Endothelial cell of hepatic sinusoid (primary cell): ENCODE results near the gene YTHDF1.
"Not testable (repeated sequence)": the region's sequence is repeated elsewhere in the genome, so short reads cannot be mapped to it uniquely, and the experiment has no call there.

ENCODE experiments used
- in situ Hi-C: cut with HindIII; loops from 2 replicates; pipeline ENCODE4 v1.10.0; 2017; ENCODE audit warnings: low sequenced_read_pairs

The YTHDF1 gene

DNA sequence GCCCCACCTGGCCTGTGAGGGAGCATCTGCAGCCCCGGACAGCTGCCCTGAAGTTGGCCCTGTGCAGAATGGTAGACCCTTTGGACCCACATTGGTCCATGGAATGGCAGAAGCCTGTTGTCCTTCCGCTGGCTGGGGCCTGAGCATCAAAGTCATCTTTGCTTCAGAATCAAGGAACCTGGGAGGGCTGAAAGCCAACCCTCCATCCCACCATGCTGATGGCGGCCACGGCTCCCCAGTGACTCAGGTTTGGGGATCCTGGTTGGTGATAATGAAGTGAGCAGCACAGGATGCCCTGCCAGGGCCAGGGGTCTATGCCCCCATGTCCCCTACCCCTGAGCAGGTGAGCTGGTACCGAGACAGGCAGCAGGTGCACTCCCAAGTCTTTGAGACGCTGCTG lies 52.8 kb downstream of the YTHDF1 start:
- in situ Hi-C loops = no loop called here

DNA sequence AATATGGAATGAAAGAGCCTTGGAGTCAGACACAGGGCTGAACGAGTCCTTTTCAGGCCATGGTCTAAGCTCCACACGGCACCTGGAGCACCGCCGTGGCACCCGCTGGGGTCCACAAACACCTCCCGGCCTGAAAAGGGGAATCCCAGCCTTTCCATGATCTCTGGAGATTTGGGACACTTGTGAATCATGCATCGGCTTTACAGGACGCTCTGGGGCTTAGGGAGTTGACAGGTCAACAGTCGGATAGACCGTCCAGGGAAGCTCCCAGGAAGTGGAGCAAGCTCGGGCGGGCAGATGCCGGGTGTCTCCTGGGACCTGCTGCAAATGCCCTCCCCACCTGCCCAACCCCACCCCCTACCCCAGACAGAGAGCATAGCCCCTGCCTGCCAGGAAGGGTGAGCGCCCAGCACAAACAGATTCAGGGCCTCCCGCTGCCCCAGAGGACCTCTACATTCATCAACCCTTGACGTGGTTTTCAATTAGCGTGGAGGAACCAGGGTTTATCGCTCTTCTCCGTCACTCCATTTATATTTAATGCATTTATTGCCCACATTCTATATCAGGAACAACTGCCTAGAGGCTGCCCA lies 53.6 kb downstream of the YTHDF1 start:
- in situ Hi-C loops = no loop called here

DNA sequence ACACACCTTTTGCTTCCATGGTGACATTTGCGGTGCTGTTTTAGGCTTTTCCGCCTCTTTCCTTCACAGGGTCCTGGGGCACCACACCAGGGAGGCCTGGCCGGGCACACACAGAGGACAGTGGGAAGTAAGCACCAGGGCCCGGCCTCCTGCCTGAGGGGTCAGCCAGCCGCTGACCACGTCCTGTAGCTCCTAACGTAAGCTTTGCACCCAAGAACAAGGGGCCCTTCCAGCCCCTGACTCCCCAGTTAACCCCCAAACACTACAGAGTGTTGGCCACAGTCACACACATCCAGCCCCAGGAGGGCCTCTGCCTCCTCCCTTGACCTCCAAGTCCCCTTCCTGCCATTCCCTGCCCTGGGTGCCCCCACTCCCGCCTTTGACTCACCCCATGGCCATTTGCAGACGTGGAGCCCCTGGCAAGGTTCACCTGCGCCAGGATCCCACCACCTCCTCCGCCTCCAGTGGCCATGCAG lies 54.7 kb downstream of the YTHDF1 start:
- in situ Hi-C loops = no loop called here

DNA sequence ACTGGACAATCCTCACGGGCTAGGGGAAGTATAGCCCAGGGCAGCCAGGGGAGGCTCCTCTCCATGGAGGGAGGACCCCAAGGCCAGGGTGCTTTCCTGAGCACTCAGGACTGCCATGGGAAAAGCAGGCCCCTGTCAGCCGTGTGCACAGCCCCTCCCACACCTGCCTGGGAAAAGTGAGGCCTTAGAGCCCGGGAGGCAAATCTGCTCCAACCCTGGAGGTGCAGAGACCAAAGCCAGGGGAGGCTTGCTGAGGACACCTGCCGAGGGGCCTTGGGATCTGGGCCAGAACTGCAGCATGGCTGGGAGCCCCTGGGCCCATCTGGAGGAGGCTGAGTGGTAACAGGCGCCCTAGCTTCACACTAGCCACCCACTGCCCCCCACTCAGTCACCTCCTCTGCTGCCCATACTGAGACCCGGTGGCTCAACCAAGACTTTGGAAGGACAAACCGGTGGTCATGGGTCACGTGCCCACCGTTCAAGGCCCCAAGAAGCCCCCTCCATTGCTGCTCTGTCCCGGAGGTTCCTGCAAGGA lies 55.2 kb downstream of the YTHDF1 start:
- in situ Hi-C loops = no loop called here

DNA sequence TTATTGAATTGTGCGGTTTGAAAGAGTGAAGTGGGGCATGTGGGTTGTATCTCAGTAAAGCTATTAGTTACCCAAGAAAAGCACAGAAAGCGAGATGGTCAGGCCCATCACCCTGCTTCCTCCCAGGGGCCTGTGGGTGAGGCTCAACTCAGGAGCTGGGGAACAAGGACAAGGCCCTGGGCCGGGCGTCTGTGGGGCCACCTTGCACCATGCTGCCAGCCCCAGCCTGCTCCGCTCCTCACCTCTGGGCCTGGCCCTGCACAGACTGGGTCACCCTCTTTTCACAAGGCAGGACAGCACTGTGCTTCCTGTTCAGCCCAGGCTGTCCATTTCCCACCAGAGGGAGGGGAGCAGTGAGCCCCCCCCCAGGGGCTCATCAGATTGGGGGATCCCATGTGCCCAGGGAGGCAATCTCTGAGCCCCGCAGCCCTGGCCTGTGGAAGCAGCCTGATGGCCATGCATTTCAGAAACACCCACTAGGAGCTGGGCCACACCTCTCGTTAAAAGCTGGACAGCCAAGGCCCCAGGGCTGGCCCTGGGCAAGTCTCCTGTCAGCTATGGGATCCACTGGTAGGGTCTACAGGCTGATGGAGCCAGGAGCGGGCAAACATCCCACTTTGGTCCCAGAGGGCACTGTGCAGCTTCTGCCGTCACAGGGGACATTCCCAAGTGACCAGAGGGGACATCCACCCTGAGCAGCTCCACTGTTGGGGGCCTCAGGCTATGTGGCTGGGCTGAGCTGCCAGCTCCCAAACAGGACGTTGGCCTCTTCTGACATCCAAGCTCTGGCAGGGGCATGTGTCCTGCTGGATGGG lies 55.9 kb downstream of the YTHDF1 start:
- in situ Hi-C loops = no loop called here

DNA sequence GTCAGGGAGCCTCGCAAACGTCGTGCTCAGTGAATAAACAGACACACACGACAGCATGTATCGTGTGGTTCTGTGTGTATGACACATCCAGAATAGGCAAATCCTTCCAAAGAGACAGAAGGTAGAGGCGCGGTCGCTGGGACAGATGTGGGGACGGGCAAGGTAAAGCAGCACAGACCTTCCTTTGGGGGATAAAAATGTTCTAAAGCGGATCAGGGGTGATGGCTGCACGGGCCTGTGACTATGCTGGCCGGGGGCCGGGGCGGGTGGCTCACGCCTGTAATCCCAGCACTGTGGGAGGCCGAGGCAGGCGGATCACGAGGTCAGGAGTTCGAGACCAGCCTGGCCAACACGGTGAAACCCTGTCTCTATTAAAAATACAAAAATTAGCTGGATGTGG lies 56.7 kb downstream of the YTHDF1 start:
- in situ Hi-C loops = not testable (repeated sequence)

DNA sequence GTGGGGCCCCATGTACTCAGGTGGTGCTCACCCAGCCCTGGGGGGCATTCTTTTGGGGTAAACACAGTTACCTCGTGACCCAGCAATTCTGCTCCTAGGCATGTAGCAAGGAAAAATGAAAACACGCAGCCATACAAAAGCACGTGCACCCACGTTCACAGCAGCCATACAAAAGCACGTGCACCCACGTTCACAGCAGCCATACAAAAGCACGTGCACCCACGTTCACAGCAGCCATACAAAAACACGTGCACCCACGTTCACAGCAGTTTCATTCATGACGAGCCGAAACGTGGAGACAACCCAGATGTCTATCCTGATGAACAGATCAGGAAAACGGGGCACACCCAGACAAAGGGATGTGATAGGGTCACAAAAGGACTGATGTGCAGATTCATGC lies 57.1 kb downstream of the YTHDF1 start:
- in situ Hi-C loops = no loop called here

DNA sequence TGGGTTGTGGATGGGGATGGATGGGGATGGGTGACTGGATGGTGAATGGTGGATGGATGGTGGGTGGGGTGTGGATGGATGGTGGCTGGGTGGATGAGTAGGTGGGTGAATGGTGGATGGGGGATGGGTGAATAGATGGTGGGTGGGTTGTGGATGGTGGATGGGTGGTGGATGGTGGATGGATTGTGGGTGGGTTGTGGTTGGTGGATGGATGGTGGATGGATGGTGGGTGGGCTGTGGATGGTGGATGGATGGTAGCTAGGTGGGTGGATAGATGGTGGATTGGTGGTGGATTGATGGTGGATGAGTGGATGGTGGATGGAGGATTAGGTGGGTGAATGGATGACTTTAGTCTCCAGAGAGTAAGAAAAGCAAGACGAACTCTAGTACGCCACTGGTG lies 57.6 kb downstream of the YTHDF1 start:
- in situ Hi-C loops = no loop called here

DNA sequence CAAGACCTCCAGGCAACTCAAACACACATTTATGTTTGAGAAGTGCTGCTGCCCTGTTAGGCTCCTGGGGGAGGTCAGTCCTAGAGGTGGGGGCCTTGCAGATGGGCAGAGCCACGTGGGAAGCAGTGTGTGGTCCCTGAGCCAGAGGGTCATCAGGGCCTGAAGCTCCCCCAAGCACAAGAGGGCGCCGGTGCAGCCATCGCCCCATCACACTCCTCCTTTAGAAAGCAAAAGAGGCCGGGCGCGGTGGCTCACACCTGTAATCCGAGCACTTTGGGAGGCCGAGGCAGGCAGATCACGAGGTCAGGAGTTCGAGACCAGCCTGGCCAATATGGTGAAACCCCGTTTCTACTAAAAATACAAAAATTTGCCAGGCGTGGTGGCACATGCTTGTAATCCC lies 58.5 kb downstream of the YTHDF1 start:
- in situ Hi-C loops = not testable (repeated sequence)

DNA sequence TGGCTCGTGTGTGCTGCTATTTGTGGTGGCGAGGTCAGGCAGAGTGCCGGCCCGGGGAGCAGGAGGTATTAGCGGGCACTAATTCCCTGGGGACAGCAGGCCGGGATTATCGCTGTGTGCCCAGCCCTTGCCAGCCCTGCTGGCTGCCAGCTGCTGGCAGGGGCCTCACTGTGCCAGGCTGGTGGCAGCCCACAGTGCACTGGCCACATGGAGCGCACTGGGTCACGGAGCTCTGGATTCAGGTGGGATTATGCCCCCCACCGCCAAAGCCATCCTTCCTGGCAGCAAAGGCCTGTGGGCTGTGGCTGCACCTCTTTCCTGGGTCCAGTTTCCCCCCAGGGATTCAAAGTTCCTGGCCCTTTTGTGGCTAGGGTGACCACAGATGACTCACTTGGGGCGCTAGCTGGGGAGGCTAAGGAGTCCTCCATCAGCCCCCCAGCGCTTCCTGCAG lies 59.7 kb downstream of the YTHDF1 start:
- in situ Hi-C loops = no loop called here

DNA sequence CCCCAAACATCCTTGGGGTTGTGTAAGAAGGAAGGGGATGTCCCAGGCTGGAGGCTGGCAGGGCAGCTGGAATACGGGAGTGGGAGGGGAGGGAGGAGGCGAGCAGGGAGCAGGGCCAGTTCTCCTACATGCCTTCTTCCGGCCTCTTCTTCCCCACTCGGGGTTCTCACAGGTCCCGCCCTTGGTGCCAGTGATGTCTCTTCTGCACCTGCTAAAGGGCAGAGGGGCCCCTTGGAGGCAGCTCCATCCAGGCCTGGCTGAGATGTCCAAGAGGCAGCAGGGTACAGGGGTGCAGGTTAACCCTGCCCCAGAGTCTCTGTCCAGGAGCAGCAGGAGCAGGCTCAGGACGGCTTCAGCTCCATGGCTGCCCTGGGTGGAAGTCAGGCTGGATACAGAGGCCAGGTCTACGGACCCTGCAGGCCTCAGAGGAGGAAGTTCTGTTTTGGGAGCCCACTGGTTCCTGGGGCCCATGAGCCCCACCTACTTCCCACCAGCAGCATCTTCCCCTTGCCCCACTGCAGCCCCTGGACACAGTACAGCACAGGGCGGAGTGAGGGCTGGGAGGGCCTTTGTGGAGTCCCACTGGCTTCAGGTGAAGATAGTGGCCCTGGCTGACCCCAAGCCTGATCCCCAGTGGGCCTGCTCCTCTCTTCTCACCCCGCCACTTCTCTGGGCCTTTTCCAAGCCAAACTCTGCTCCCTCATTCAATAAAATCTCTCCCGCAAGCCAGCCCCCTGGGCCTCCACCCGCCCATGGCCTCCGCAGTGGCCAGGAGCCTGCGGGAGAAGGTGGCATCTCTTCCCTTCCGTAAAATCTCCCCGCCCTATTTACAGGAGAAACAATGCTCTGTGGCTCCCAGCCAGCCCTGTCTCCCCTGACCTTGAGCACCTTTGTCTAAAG lies 60.4 kb downstream of the YTHDF1 start:
- in situ Hi-C loops = no loop called here

DNA sequence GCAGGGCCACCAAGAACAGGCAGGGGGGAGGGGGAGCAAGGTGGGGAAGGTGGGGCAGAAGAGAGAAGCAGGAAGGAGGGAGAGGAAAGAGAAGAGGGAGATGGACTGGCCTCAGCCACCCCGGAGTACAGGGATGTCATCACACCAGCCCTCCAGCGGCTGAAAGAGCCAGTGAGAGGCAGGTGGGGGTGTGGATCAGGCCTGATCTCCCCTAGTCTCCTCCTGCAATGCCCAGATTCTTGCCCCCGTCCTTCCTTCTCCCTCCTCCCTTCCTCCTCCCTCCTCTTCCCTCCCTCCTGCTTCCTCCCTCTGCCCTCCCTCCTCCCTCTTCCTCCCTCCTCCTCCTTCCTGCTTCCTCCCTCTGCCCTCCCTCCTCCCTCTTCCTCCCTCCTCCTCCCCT lies 61.5 kb downstream of the YTHDF1 start:
- in situ Hi-C loops = no loop called here

DNA sequence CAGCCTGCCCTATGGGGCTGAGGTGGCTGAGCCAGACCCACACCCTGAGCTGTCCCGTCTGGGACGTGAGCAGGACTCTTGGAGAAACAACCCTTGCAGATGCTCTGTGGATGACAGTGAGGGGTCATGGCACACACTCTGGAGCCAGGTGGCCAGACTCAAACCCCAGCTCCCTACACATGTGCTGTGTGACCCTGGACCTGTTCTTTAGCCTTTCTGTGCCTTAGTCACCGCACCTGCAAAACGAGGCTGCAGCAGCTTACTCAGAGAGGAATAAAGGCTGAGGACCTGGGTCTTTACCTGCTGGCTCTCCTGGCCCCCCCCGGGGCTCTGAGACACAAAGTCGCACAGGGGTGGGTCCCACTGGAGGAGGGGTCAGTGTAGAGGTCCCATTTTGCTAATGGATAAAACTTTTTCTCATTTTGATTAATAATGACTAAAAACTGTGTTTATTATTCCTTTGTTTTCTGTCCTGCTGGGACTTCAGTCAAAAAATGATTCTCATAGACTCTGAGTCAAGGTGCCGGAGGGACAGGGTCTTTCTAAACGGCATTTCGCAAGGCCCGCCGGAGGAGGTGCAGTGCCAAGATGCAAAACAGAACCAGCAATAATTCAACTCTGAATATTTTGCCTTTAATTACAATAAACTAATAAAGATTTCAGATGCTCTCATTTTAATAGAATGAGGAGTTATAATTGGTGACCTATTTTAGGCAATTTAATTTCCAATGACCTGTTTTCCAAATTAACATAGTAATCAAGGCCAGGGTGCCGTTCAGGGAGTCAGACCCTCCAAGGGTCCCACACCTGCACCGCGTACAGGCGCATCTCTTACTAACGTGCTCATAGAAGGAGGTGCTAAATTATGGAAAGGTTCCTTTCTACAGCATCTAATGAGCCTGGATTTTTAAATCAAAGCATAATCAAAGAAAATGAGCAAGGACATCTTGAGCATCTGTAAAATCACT lies 62.4 kb downstream of the YTHDF1 start:
- in situ Hi-C loops = no loop called here

DNA sequence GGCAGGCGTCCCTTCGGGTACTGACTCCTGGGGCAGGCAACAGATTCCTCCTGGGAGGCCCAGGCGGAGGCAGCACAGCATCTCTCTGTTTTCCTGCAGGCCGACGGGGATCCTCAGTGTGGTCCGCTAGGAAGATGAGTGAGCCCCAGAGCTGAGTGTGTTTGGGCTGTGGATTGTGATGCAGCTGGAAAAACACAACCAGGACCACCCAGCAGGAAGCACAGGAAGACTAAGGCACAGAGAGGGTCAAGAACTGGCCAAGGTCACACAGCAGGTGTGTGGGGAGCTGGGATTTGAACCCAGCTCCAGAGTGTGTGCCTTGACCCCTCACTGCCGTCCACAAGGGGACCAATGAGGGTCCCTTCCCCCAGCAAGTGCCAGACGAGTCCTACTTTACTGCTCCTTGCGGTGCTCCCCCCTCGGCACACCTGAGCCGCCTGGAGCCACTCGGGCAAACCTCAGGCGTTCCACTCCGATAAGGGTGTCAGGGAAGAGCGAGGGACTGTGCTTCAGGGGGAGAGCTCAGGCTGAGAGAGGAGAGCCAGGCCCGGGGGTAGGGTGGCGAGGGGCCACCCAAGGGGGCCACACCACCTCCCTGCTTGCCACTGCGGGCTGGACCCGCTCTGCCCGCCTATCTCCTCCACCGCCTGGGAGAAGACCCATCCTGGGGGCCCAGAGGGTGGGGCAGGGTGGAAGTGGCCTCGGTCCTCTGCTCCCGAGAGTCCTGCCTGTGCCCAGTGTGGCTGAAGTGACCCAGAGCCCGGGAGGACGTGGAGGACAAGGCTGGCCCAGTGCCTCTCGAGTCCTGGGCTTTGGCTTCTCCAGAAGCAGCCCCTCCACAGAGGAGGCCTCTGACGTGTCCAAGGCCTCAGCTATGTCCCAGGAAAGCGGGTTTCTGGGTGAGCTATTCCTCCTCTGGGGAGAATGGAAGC lies 63.3 kb downstream of the YTHDF1 start:
- in situ Hi-C loops = no loop called here

DNA sequence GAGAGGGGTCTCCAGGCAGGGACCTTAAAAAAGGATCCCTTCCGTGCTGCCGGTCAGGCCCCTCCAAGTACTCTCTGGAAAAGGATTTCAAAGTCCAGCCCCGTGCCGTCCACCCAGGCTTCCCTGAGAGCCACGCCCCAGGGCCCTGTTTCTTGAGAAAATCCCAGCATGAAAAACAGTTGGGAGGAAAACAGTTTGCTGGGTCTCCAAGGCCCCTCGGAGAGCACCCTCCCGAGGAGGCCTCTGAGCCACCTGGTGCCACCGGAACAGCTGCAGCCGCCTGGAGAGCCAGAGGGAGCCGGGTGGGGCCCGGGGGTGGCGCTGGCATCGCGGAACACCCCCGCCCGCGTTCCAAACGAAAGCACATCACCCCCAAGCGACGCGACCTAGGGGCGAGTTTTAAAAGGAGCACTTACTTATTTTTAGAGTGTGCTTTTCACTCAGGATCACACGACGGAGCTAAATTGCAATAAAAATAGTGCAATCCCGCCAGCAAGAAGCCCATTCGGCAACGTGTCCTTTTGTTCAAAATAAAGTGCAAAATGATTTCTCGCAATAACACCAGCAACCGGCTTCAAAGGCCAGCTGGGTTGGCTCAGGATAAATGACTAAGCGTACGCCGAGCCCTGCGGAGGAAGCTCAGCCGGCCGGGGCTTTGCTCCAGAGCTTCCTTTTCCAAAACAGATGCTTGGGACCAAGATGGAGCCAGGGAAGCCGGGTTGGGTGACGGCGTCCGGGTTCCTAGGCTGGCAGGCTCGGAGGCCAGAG lies 64.2 kb downstream of the YTHDF1 start:
- in situ Hi-C loops = no loop called here

DNA sequence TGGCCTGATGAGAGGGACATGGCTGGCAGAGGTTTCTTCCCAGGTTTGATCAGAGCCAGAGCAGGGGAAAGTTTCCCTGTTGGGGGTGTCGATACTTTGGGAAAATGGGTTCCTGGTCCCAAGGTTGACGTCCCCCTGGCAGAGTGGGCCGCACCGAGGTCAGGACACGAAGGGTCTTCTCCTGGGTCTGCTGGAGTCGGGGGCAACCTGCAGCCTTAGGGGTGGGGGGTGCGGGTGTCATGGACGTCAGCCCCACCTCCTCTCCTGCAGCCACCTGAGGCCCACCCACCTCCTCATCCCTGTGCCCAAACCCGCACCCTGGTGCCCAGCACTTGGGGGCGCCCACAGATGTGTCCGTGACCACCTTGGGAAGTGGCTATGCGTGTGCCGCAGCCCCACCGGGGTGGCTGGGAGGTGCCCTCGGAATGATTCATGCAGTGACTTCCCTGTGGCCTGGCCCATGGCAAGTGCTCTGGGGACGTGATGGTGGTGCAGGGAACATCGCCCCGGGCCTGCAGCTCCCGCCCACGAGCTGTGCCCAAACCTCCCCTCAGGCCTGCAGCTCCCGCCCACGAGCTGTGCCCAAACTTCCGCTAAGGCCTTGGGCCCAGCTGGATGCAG lies 64.9 kb downstream of the YTHDF1 start:
- in situ Hi-C loops = no loop called here

DNA sequence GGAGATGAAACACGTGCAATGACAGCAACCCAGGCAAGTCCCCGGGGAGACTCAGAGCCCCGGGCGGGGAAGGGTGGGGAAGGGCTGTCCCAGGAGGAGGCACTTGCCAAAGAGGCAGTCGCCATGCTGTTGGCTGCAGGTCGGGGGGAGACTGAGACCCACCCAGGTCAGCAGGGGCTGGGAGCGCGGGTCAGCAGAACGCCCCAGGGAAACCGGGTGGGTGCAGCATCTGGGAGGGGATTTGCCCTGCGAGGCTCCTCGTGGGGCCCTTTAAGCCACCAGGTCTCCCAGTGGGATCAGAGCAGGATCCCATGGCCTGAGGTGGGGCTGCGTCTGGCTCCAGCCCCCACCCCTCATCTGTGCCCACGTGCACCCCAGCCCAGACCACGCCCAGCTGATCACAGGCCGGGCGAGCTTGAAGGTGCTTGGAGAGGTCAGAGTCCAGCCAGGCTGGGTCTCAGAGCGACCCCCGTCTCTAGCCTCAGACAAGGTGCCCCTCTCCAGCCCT lies 65.5 kb downstream of the YTHDF1 start:
- in situ Hi-C loops = no loop called here
